ENCODE results near the gene PNPLA7. TPM values are rescaled to one million over a fixed set of nuclear protein-coding genes. Genes with fewer than 3 reads are reported as not detected.
"Not testable (repeated sequence)": the region's sequence is repeated elsewhere in the genome, so short reads cannot be mapped to it uniquely, and the experiment has no call there.

PNPLA7 gene
- total and polyA plus RNA-seq, 7 donors = 1.2 to 22.3 (median 7.7) TPM

- TF ChIP-seq CTCF (IDR thresholded peaks at IDR 0.05) = no peak
- peak; percentile 11 to 42 for DNase-seq
- 75 to 84% (median 78%) methylated on average over 10 of the region's 10 CpGs for WGBS, 3 donors
- H3K27ac ChIP-seq = peak overlapping the region; percentile 75
- H3K36me3 ChIP-seq (ENCODE audit: insufficient read depth in 1 of 2, low read depth in 1 of 2) = no peaks in the 10 kb centered on the region
- intact Hi-C loops (cut with DNase I) = no loop called here
- no peaks in the 10 kb centered on the region for H3K27me3 ChIP-seq (ENCODE audit: insufficient read depth in 3 of 3, low read length in 2 of 3)
- peaks cover 24% of the 10 kb centered on the region for H3K4me1 ChIP-seq
- no peaks in the 10 kb centered on the region for H3K9me3 ChIP-seq
- H3K4me3 ChIP-seq = no peak overlapping the region
- ATAC-seq = no peak
These were observed 137.8 kb downstream of the PNPLA7 start for GRCh38 chr9:137412431-137412830.

- Histone ChIP-seq H3K36me3 (ENCODE audit: insufficient read depth in 1 of 2, low read depth in 1 of 2) (no peaks in the 10 kb centered on the region), H3K27me3 (ENCODE audit: insufficient read depth in 3 of 3, low read length in 2 of 3) (no peaks in the 10 kb centered on the region), H3K4me1 (peaks cover 29% of the 10 kb centered on the region), H3K27ac (peak overlapping the region; percentile 75), H3K9me3 (no peaks in the 10 kb centered on the region), H3K4me3 (peak overlapping the region; percentile 28)
- WGBS, 3 donors = 35 to 48% (median 41%) methylated on average over 19 to 30 of the region's 30 CpGs
- intact Hi-C loops (cut with DNase I) = no loop called here
- ATAC-seq = peak; percentile 63 to 74 (median 68)
- TF ChIP-seq CTCF (IDR thresholded peaks at IDR 0.05) = no peak
- peak; percentile 82 to 84 for DNase-seq
These were observed 138.4 kb downstream of the PNPLA7 start for GRCh38 chr9:137411645-137412380.

- WGBS, 3 donors = 55 to 68% (median 58%) methylated on average over 11 to 17 of the region's 17 CpGs
- TF ChIP-seq CTCF (IDR thresholded peaks at IDR 0.05) = no peak
- peaks cover 0 to 5% (median 0%) of the 10 kb centered on the region in 3 donors for H3K27me3 ChIP-seq (ENCODE audit: insufficient read depth in 3 of 3, low read length in 2 of 3)
- peak overlapping the region; percentile 38 for H3K4me3 ChIP-seq
- intact Hi-C loops (cut with DNase I) = no loop called here
- H3K27ac ChIP-seq = peak overlapping the region; percentile 51
- ATAC-seq (no peak), DNase-seq (peak; percentile 15 to 47)
- no peaks in the 10 kb centered on the region for H3K9me3 ChIP-seq
- peaks cover 34% of the 10 kb centered on the region for H3K4me1 ChIP-seq
- no peaks in the 10 kb centered on the region for H3K36me3 ChIP-seq (ENCODE audit: insufficient read depth in 1 of 2, low read depth in 1 of 2)
These were observed 138.9 kb downstream of the PNPLA7 start for GRCh38 chr9:137411260-137411644.

- peaks cover 35% of the 10 kb centered on the region for H3K4me1 ChIP-seq
- H3K4me3 ChIP-seq = peak overlapping the region; percentile 38
- TF ChIP-seq CTCF (IDR thresholded peaks at IDR 0.05) = no peak
These were observed 139.3 kb downstream of the PNPLA7 start for GRCh38 chr9:137410891-137411249.

GRCh38 chr9:137410236-137410890 lies 139.8 kb downstream of the PNPLA7 start:
- ATAC-seq; H3K27ac ChIP-seq; H3K4me3 ChIP-seq; H3K9me3 ChIP-seq; intact Hi-C loops (cut with DNase I); H3K36me3 ChIP-seq (ENCODE audit: insufficient read depth in 1 of 2, low read depth in 1 of 2); H3K27me3 ChIP-seq (ENCODE audit: insufficient read depth in 3 of 3, low read length in 2 of 3): not testable (repeated sequence)
- H3K4me1 ChIP-seq = peaks cover 35% of the 10 kb centered on the region
- WGBS, 3 donors = 81 to 88% (median 87%) methylated on average over 18 of the region's 18 CpGs
- peak in 1 of 2 donors; percentile 48 for DNase-seq

More at GRCh38 chr9:137410891-137411249, 139.3 kb downstream of the PNPLA7 start:
- Histone ChIP-seq H3K27me3 (ENCODE audit: insufficient read depth in 3 of 3, low read length in 2 of 3) (peaks cover 0 to 7% (median 0%) of the 10 kb centered on the region in 3 donors), H3K36me3 (ENCODE audit: insufficient read depth in 1 of 2, low read depth in 1 of 2) (no peaks in the 10 kb centered on the region), H3K9me3 (no peaks in the 10 kb centered on the region), H3K27ac (peak overlapping the region; percentile 51)
- 77 to 89% (median 82%) methylated on average over 14 to 15 of the region's 15 CpGs for WGBS, 3 donors
- intact Hi-C loops (cut with DNase I) = no loop called here
- no peak for DNase-seq
- no peak for ATAC-seq

Data from psoas muscle (tissue), 8 donors.